ENCODE measurements around the gene GSK3A.

The GSK3A gene

GRCh38 chr19:42229301-42229854 lies 13.0 kb downstream of the GSK3A start:
- no peak for DNase-seq (ENCODE audit: extremely low read depth in 1 of 2, low read depth in 1 of 2)

- no peak for DNase-seq (ENCODE audit: extremely low read depth in 1 of 2, low read depth in 1 of 2)
Observed at GRCh38 chr19:42228641-42229040, 13.8 kb downstream of the GSK3A start.

GRCh38 chr19:42226886-42227285 lies 15.5 kb downstream of the GSK3A start:
- no peak for DNase-seq (ENCODE audit: extremely low read depth in 1 of 2, low read depth in 1 of 2)

GRCh38 chr19:42225718-42226292 lies 16.6 kb downstream of the GSK3A start:
- DNase-seq (ENCODE audit: extremely low read depth in 1 of 2, low read depth in 1 of 2) = no peak

- no peak for DNase-seq (ENCODE audit: extremely low read depth in 1 of 2, low read depth in 1 of 2)
Observed at GRCh38 chr19:42224940-42225717, 17.3 kb downstream of the GSK3A start.

GRCh38 chr19:42220751-42221097 lies 21.7 kb downstream of the GSK3A start:
- no peak for DNase-seq (ENCODE audit: extremely low read depth in 1 of 2, low read depth in 1 of 2)

GRCh38 chr19:42219812-42220750 lies 22.3 kb downstream of the GSK3A start, which contains the start of gene ZNF526:
Gene ZNF526, plus strand, starts transcription at chr19:42220312. Its CDS starts 4,092 bp downstream, at chr19:42224404.
- DNase-seq (ENCODE audit: extremely low read depth in 1 of 2, low read depth in 1 of 2) = peak; percentile 96 to 97

GRCh38 chr19:42217520-42218437 lies 24.6 kb downstream of the GSK3A start, which contains the start of gene DEDD2:
Gene DEDD2, minus strand, starts transcription at chr19:42217677. Its CDS starts 670 bp downstream, at chr19:42217007.
- DNase-seq (ENCODE audit: extremely low read depth in 1 of 2, low read depth in 1 of 2) = peak; percentile 99

GRCh38 chr19:42216653-42217519 lies 25.5 kb downstream of the GSK3A start:
- DNase-seq (ENCODE audit: extremely low read depth in 1 of 2, low read depth in 1 of 2) = no peak

GRCh38 chr19:42214810-42215485 lies 27.5 kb downstream of the GSK3A start:
- DNase-seq (ENCODE audit: extremely low read depth in 1 of 2, low read depth in 1 of 2) = no peak

- DNase-seq (ENCODE audit: extremely low read depth in 1 of 2, low read depth in 1 of 2) = no peak
Observed at GRCh38 chr19:42212886-42213285, 29.5 kb downstream of the GSK3A start.

GRCh38 chr19:42208612-42209011 lies 33.8 kb downstream of the GSK3A start:
- no peak for DNase-seq (ENCODE audit: extremely low read depth in 1 of 2, low read depth in 1 of 2)

GRCh38 chr19:42207767-42208271 lies 34.6 kb downstream of the GSK3A start:
- DNase-seq (ENCODE audit: extremely low read depth in 1 of 2, low read depth in 1 of 2) = no peak

GRCh38 chr19:42206871-42207755 lies 35.3 kb downstream of the GSK3A start:
- DNase-seq (ENCODE audit: extremely low read depth in 1 of 2, low read depth in 1 of 2) = no peak

- no peak for DNase-seq (ENCODE audit: extremely low read depth in 1 of 2, low read depth in 1 of 2)
Observed at GRCh38 chr19:42204664-42205063, 37.7 kb downstream of the GSK3A start.

GRCh38 chr19:42203700-42204099 lies 38.7 kb downstream of the GSK3A start:
- no peak for DNase-seq (ENCODE audit: extremely low read depth in 1 of 2, low read depth in 1 of 2)

- DNase-seq (ENCODE audit: extremely low read depth in 1 of 2, low read depth in 1 of 2) = no peak
Observed at GRCh38 chr19:42202290-42202880, 40.0 kb downstream of the GSK3A start.

All from stimulated activated CD8-positive, alpha-beta memory T cell treated with anti-CD3 and anti-CD28 coated beads, Interleukin-7, amount 100 ng/mL, for 48 hours (primary cell).